GM19452 (cell line): Measurements from ENCODE around the gene KCNE2.

Experiments used
- ATAC-seq: cut with Tn5 transposase; IDR thresholded peaks from one replicate; pipeline ENCODE4 v1.9.1; 2021; ENCODE audit not compliant: unreplicated experiment

The KCNE2 gene, protein sequence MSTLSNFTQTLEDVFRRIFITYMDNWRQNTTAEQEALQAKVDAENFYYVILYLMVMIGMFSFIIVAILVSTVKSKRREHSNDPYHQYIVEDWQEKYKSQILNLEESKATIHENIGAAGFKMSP

DNA sequence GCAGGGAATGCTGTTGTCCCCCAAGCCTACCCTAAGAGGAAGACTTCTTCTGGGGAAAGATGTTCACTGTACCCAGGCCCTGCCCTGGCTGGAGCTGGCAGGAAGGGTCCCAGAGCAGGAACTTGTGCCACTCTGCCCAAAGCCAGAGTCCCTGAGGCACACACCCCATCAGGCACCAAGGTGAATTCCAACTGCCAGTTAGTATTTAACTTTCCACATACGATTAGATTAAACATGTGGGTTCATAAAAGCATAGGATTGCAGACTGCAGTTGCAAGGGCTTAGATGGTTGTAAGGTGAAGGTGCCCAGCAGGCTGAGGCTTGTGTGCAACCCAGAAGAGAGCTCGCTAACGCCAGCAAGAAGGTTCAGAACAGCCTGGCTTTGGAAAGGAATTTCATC, at the start of gene KCNE2:
Gene KCNE2 (plus strand): TSS at position 274 of the 400 bp plus-strand sequence. CDS start 6,473 bp downstream, outside the sequence.
- ATAC-seq = no peak

DNA sequence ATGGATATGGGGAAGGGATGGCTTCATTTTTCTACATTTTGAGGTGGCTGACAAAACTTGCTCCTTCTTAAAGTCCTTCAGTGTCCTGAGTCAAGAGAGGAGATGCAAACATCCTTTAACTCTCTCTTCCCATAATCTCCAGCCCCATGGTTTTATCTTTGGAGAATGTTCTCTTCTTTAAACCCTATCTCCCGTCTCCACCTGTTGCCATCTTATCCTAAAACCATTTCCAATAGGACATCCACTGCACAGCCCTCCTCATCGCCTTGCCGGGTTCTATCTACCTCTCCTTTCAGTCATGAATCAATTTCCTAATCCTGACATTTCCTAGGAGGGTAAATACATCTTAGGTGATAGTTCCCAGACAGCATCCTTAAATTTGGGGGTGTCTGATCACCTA, 44.2 kb upstream of the KCNE2 start:
- no peak for ATAC-seq

DNA sequence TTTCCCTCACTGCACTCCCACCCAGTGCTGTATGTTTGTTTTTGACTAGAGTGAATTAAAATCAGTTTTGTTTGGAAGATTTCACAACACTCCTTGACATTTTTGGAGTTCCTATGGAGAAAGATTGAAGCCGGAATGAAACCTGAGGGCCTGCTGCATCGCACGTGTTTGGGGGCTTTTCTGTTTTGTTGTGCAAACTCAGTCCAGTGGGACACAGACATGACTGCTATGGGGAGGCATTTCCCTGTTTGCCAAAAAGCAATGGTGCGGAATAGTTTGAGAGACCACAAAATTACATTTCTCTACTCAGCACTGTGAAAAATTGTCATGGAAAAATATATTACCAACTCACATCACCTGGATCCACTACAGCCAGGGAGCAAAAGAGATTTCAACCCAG, 43.8 kb upstream of the KCNE2 start:
- no peak for ATAC-seq

DNA sequence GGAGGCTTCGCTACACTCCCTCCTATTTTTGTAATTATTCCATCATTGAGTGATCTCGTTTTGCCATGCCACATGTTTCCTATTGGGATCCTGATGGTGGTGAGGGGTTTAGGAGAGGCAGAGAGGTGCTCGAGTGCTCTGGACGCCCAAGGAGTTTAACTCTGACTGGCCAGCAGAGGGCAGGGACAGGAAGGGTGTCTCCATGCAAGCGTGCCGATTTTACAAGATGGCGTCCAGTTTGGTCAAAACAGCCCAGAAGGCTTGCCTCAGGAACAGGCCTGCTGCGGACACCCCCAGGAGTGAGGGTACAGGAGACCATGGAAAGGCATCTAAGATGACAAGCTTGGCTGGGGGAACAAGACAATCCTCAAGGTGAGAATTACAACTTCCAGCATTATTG, 33.8 kb upstream of the KCNE2 start:
- ATAC-seq = no peak

DNA sequence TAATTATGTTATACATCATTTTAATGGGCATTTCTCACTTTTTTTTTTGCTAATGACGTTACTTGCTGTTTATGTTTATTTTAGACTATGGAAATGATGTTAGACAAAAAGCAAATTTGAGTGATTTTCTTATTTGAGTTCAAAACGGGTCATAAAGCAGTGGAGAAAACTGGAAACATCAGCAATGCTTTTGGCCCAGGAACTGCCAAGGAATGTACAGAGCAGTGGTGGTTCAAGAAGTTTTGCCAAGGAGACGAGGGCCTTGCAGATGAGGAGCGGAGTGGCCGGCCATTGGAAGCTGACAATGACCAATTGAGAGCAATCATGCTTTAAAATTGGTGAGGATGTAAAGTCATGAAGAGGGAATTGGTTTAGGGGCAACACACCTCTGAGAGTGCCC, 32.1 kb upstream of the KCNE2 start:
- ATAC-seq = no peak

DNA sequence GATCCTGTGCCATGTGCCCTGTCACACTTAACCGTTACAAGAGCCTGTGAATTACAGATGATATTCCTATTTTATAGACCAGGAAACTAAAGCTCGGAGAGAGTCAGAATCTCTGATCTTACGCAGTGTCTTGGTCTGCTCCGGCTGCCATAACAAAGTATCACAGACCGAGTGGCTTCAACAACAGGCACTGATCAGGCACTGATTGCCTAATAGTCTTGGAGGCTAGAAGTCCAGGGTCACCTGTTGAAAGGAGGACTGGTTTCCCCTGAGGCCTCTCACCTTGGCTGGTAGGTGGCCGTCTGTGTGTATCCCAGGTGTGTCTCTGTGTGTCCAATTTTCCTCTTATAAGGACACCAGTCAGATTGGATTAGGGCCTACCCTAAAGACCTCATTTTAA, 31.5 kb upstream of the KCNE2 start:
- ATAC-seq = no peak

DNA sequence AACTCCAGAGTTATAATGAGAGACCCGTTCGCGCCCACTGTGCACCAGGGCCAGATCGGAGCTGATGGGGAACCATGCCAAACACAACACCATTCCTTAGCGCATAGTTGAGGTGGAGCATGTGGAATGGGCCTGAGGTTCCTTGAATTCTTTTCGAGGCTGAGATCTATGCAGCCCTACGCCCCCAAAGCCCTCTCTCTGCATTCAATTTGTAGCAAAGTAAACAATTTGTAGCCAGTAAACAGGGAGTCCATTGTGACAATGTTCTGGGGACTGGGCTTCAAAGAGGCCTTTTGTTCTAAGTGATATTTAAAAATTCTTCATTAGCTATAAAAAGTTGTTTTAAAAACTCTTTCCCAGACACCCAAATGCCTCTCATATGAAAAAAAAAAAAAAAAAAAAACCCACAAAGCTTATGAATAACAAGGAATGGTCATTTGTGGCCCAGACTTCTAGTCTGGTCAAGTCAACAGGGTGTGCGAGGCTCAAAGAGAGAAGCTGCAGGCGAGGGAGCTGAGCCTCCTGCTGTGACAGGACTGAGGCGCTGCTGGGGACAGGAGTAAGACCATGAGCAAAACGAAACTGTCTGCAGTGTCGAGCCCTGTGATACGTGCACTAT, 30.6 kb upstream of the KCNE2 start:
- no peak for ATAC-seq

DNA sequence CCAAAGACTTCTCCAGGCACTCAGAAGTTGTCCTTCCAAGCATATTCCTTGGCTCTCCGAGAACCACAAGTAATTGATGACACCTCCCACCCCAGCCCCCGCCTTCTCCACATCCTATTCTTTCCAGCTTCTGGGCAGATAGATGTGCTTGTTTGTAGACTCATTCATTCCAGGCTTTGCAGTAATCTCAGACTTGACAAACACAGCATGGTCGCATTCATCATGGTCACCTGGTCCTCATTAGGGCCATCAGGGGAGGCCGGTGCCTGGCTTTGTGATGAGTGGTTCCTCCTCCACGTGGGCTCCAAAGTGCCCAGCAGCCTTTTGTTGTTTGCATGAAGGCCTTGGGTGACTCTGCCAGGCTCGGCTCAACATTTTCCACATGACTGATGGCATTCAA, 28.5 kb upstream of the KCNE2 start:
- ATAC-seq = no peak

DNA sequence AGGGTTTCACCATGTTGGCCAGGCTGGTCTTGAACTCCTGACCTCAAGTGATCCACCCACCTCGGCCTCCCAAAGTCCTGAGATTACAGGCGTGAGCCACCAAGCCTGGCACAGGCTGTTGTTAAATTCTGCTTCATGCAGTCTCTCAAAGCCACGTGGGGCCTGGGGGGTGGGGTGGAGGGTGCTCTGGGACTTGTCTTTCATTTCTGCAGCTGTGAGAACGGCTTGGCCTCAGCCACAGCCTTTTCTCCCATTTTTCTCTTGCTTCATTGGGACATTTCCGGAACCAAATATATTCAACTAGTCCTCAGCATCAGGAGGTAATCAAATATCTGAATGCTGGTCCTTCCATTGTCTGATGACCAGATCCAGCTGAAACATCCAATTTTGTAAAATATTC, 27.6 kb upstream of the KCNE2 start:
- ATAC-seq = no peak

DNA sequence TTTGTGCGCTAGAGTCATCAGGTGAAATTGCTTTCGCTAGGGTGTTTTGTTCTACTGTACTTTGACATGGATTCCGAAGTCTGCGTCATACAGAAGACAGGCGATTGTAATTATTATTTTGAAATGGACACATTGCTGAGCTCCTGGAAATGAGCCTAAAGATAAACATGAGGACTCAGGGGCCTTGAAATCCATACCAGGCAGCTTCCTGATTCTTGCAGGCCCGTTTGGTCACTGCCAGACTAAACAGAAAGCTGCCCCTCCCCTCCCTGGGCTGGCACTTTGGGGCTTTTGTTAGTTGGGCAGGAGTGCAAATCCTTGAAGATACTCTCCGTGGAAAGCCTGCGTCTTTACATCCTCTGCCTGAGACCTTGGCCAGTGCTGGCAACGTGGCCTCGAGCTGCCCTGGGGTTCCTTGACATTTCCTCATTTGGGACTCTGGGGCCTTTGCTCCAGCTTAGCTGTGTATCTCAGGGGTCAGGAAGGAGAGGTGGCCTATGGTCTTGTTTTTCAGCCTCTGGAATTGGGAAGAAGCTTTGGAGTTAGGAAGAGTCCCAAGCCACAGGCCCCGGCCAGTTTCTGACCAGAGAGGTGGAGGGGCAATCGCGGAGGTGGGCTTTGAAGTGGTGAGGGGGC, 26.9 kb upstream of the KCNE2 start:
- ATAC-seq = no peak

DNA sequence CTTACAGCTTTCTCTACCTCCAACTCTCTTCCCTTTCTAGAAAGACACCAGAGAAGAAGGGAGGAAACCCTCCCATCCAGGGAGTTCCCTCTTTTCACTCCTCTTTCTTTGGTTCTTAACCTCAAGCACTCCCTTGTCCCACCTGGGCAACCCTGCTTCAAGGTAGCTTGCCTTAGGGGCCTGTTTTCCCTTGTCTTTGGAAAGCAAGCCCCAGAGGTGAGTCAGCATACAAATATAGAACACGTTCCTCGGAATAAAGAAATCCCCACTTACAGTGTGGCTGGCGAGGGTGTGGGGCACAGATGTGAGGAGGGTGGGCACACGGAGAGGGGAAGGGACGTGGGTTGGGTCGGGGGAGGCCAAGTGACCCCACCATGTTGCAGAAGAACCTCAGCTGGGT, 26.1 kb upstream of the KCNE2 start:
- ATAC-seq = no peak

DNA sequence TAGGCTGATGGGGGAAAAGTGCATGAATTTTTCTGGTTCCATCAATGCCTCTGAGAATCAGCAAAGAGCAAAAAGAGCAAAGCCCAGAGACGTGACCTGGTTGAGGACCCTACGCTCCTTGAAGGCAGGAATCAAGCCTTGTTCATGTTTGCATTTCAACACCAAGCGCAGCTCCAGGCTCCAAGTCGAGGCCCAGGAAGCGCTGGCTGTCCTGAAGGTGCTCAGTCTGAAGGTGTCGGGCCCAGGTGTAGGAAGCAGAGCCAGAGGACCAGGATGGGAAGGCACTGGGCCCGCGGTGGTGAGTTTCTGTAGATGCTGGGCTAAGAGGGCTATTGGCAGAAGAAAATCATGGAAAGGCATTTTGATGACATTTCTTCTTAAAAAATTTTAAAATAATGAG, 25.6 kb upstream of the KCNE2 start:
- ATAC-seq = no peak

DNA sequence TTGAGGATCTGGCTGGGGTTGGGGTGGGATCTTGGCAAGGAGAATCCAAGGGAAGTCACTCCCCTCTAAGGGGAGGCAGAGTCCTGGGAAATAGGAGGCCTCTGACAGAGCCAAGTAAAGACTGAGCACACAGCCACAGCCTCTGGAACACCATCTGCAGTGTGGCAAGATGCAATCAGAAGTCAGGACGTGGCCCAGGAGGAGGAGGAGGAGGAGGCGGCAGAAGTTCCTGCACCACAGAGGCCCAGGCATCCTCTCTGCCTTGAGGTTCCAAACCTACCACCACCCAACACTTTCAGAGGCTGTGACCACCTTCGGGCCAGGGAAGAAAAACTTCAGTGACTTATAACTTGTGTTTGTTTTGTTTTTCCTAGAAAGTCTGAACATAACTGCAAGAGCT, 23.7 kb upstream of the KCNE2 start:
- no peak for ATAC-seq

DNA sequence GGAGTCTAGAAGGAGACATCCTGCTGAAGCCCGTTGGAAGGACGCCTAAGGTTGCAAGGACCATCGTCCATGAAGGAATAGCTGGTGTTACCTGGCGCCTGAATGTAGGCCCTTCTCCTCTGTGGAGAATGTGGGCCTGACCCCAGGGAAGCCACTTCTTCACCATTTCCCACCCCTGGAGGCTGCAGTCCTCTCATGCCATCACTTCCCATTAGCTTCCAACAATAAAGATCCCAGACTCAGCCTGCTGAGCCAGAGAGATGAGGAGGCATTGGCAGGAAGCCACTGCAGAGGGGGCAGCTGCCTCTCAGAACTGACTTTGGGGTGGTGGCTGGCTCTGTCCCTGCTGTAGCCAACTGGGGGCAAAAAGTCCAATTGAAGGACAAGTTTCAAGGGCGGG, 21.3 kb upstream of the KCNE2 start:
- ATAC-seq = no peak

DNA sequence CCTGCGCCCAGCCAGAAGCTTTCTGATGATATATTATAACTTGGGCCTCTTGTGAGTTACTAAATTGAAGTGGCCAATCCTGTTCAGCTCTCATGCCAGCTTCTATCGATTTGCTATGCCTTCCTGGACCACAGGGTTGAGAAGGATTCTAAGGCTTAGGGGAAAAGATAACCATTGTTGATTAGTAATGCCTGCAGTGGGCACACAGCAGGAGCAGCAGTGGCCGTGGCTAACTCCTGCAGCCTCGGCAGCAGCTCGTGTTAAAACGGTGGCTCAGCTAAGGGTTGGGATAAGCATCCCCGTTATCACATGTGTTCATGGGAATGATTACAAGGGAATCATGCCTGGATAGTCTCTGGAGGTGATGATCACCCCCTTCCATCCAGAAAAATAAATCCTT, 20.5 kb upstream of the KCNE2 start:
- no peak for ATAC-seq

DNA sequence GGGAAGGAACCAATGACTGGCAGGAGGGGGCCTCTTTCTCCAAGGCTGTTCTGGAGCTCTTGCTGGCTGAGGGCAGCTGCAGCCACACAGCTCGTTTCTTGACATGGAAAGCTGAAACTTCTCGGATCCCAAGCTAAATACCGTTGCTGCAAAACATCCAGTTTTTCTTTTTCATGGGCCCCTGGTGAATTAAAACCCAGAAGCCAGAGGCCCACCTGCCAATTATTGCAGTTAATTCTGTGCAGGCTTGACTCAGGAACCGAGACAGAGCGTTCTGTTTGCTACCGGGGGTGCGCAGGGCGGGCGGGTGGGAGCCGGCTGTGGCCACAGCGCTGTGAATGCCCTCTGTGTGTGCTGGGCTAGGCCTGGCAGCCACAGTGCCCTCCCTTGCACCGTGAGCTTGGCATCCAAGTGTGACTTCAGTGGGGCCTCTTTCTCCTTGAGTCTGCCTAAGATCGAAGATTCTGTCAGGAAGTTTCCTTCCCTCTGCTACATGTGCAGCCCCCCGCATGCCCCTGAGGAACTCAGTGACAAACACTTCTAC, 19.9 kb upstream of the KCNE2 start:
- no peak for ATAC-seq

DNA sequence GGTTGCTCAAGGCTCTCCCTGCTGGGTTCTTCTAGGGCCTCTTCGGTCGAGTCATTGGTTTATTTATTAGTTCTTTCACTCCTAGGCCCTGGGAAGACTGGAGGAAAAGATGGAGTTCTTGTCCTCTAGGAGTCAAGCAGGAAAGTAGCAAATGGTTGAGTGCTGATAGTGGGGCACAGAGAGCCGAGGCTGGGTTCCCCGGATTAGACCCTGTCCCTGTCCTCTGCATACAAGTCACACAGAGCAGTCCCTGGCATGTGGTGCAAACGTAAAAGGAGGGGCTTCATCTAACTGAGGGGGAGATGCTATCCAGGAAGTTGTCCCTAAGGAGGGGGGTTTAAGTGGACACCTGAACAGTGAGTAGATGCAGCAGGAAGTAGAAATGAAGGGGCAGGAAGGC, 19.2 kb upstream of the KCNE2 start:
- ATAC-seq = no peak

DNA sequence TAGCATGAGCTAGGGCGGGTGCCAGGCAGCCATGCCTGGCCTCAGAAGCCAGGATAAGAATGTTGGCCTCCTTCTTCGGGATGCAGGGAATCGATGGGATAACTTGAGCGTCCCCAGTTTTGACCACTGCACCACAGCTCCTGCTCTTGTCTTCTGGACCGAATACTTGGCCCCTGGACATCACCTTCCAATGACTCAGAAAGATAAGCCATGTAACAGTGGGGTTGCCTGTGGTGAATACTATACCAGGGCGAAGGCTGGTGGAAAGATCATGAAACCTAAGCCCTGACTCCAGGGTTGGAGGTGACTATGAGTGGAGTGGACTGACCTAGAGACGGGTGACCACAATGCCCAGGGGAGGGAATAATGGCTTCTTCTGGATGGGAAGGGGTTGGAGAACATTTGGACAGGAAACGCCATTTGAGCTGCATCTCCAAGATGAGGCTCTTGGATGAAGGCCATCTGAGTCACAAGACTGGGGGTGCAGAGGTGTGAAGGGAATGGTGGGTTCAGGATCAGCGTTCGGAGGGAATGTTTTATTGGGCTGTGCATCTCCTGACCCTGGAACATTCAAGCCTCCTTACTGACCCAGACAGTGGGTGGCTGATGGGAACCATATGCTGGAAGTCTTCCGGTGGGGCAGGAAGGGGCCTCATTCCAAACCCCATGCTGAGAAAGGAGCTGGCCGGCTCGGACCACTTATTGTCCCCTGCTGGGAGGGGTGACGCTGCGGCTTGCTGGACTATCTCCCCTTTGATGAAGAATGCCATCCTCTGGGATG, 18.5 kb upstream of the KCNE2 start:
- ATAC-seq = no peak

DNA sequence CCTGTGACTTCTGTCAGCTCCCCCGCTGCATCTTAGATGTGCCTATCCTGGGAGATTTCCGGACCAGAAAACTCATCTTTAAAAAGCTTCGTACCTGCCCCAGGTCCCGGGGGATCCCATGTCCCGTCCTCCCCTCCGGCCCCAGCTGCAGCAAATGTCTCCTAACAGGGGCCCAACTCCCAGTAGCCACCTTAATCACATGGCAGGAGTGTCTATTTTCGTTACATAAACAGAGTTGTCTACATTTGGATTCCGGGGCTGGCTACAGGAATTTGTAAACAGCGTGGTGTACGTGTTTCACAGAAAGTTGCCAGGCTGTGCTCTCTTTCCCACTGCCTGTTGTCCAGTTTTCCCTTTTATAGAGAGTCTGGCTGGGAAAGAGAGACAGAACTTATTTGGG, 17.9 kb upstream of the KCNE2 start:
- no peak for ATAC-seq

DNA sequence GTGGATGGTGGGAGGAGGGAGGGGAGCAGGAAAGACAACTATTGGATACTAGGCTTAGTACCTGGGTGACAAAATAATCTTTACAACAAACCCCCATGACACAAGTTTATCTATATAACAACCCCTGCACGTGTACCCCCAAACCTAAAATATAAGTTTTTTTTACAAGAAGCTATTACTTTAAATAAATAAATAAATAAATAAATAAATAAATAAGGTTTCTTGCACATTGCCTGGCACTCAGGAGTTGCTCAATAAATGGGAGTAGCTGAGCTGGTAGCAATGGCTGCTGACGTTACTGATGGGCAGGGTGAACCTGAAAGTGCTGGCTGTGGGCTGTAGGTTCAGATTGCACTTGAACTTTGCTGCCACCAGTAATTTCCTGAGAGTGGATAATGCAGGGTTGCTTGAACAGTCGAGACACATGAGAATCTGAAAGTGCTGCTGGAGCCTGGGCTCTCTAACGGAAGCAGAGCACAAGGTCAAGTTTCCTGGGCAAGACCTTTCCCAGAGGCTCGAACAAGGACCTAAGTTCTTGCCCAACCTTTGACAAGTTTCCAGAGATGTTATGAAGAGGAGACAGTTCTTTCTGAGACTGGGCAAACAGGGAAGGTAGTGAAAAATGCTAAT, 14.8 kb upstream of the KCNE2 start:
- no peak for ATAC-seq

DNA sequence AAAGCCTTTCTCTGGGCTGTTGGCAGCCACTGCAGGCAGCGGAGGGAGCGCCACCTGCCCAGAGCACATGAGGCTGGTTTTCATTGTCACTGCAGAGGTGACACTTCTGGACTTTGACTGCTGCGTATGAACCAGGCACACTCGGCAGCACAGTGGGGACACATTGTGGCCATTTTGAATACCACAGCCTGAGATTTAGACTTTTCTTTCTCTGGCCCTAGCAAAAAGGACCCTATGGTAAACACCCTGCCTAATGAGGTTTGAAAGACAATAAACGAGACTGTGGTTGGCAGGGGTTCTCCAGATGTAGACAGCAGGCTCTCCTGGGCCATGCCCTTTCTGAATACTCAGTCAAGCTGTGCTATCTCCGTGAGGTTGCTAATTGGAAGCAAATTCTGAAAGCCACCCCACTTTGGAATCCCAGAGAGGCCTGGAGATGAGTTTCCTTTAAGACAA, 12.0 kb upstream of the KCNE2 start:
- no peak for ATAC-seq
